SH-SY5Y (cell line): ENCODE data around the gene CACNA2D1.

Experiments
- GATA2 ChIP-seq: IDR thresholded peaks from 2 replicates; pipeline ENCODE4 v1.6.1; 2011; ENCODE audit warnings: mild to moderate bottlenecking, low read depth, low read length
- GATA3 ChIP-seq: IDR thresholded peaks from 2 replicates; pipeline ENCODE4 v1.6.1; 2011; ENCODE audit warnings: low read depth, mild to moderate bottlenecking, low read length, moderate library complexity

DNA sequence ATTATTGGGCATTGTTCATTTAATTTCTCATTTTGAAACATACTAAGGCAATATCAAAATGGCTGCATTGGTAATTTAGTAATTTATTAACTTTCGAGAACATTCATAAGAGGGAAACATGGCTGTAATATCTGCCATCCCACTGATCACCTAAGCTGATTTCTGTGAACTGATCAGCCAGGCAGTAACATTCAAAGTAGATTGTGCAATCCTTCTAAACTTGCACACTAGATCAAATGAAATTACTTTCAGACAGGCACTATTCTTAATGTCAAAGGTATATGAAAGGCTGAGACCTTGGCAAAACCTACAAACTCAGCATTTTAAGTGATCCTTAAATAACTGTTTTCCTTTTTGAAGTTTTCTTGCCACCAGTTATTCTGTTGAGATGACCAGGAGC lies 290.7 kb downstream of the CACNA2D1 start:
- TF ChIP-seq GATA2, result no peak
- no peak for TF ChIP-seq GATA3
